Measurements from ENCODE around the gene RNF144A. TPM values are rescaled to one million over a fixed set of nuclear protein-coding genes. Genes with fewer than 3 reads are reported as not detected.

The RNF144A gene
- total RNA-seq, 1 experiment from 2014 or later = 13.0 TPM

- intact Hi-C loops (cut with micrococcal nuclease) = no loop called here
These were observed 26.8 kb downstream of the RNF144A start for GRCh38 chr2:6943971-6944370.

GRCh38 chr2:6944555-6944954, 27.3 kb downstream of the RNF144A start:
- ChIA-PET POLR2A (no interaction called here), RAD21 (ENCODE audit: low non-redundant PET in 1 of 2, low total read pairs in 2 of 2, uncharacterized antibody in 2 of 2, unreplicated experiment in 2 of 2) (no interaction called here), CTCF (no interaction called here)
- Histone ChIP-seq H3K79me2 (ENCODE audit: insufficient read depth, low read length) (no peaks in the 10 kb centered on the region; the same call in 1 of the 2 replicates), H3K9ac (ENCODE audit: low read length) (no peak overlapping the region), H3K27me3 (ENCODE audit: insufficient read depth, low read length) (no peaks in the 10 kb centered on the region), H3K9me3 (ENCODE audit: control insufficient read depth in 1 of 2, insufficient read depth in 1 of 2, low read depth in 1 of 2, low read length in 2 of 2) (no peaks in the 10 kb centered on the region), H4K20me1 (ENCODE audit: insufficient read depth) (no peaks in the 10 kb centered on the region), H3K4me1 (ENCODE audit: control insufficient read depth in 1 of 2, insufficient read depth in 2 of 2, low read length in 2 of 2) (no peaks in the 10 kb centered on the region), H3K4me3 (replicated peaks in 1 of 2; ENCODE audit: low read depth in 1 of 2, low read length in 2 of 2) (no peak overlapping the region), H3K4me2 (ENCODE audit: low read length) (no peak overlapping the region), H3K27ac (ENCODE audit: low read depth, low read length) (no peak overlapping the region), H3K36me3 (ENCODE audit: control insufficient read depth in 1 of 2, insufficient read depth in 2 of 2, low read length in 2 of 2) (no peaks in the 10 kb centered on the region), H3K9me2 (ENCODE audit: insufficient read depth) (no peaks in the 10 kb centered on the region), H2AFZ (ENCODE audit: low read depth, low read length, poor library complexity, severe bottlenecking) (no peak overlapping the region)
- no TSS peak for BruUV-seq (replicated peaks)
- intact Hi-C loops (cut with micrococcal nuclease) = no loop called here
- ATAC-seq = no peak
- no peak for DNase-seq (ENCODE audit: low read depth, low spot score)
- TF ChIP-seq, protein P1, sequence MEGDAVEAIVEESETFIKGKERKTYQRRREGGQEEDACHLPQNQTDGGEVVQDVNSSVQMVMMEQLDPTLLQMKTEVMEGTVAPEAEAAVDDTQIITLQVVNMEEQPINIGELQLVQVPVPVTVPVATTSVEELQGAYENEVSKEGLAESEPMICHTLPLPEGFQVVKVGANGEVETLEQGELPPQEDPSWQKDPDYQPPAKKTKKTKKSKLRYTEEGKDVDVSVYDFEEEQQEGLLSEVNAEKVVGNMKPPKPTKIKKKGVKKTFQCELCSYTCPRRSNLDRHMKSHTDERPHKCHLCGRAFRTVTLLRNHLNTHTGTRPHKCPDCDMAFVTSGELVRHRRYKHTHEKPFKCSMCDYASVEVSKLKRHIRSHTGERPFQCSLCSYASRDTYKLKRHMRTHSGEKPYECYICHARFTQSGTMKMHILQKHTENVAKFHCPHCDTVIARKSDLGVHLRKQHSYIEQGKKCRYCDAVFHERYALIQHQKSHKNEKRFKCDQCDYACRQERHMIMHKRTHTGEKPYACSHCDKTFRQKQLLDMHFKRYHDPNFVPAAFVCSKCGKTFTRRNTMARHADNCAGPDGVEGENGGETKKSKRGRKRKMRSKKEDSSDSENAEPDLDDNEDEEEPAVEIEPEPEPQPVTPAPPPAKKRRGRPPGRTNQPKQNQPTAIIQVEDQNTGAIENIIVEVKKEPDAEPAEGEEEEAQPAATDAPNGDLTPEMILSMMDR (IDR thresholded peaks at IDR 0.05 in 2 of 3, conservative IDR thresholded peaks at IDR 0.05 in 1 of 3; ENCODE audit: borderline replicate concordance in 1 of 3, insufficient read depth in 1 of 3, low read depth in 2 of 3, low read length in 2 of 3) = no peak
- no peak for TF ChIP-seq SIN3A (IDR thresholded peaks at IDR 0.05; ENCODE audit: low read depth)
- no peak for TF ChIP-seq EGR1 (IDR thresholded peaks at IDR 0.05; ENCODE audit: low read depth)
- no peak for TF ChIP-seq ATF3 (IDR thresholded peaks at IDR 0.05)
- TF ChIP-seq POLR2A (IDR thresholded peaks at IDR 0.05; ENCODE audit: borderline replicate concordance, extremely low read depth, insufficient read depth, insufficient read length) = no peak
- TF ChIP-seq ELF1 (IDR thresholded peaks at IDR 0.05; ENCODE audit: borderline replicate concordance, low read depth) = no peak
- TF ChIP-seq EZH2 (IDR thresholded peaks at IDR 0.05) = no peak
- TF ChIP-seq CBX3 (IDR thresholded peaks at IDR 0.05; ENCODE audit: low read depth) = no peak
- TF ChIP-seq POLR2AphosphoS5 (IDR thresholded peaks at IDR 0.05; ENCODE audit: low read depth, low read length) = no peak
- TF ChIP-seq SRF (IDR thresholded peaks at IDR 0.05; ENCODE audit: low read depth) = no peak
- TF ChIP-seq RAD21 (IDR thresholded peaks at IDR 0.05; ENCODE audit: low read depth) = no peak
- TF ChIP-seq EZH2phosphoT487 (IDR thresholded peaks at IDR 0.05; ENCODE audit: borderline replicate concordance) = no peak
- no peak for TF ChIP-seq YY1 (IDR thresholded peaks at IDR 0.05; ENCODE audit: extremely low read depth, insufficient replicate concordance, low read depth, low read length)
- no peak for TF ChIP-seq TCF7L2 (IDR thresholded peaks at IDR 0.05; ENCODE audit: borderline replicate concordance, extremely low read depth, insufficient read depth, insufficient read length)

More at GRCh38 chr2:6943971-6944370, 26.8 kb downstream of the RNF144A start:
- no peak for DNase-seq (ENCODE audit: low read depth, low spot score)
- Histone ChIP-seq H3K27ac (ENCODE audit: low read depth, low read length) (no peak overlapping the region), H3K9me2 (ENCODE audit: insufficient read depth) (no peaks in the 10 kb centered on the region), H3K9me3 (ENCODE audit: control insufficient read depth in 1 of 2, insufficient read depth in 1 of 2, low read depth in 1 of 2, low read length in 2 of 2) (no peaks in the 10 kb centered on the region), H2AFZ (ENCODE audit: low read depth, low read length, poor library complexity, severe bottlenecking) (no peak overlapping the region), H3K4me3 (replicated peaks in 1 of 2; ENCODE audit: low read depth in 1 of 2, low read length in 2 of 2) (no peak overlapping the region), H4K20me1 (ENCODE audit: insufficient read depth) (no peaks in the 10 kb centered on the region), H3K9ac (ENCODE audit: low read length) (no peak overlapping the region), H3K79me2 (ENCODE audit: insufficient read depth, low read length) (no peaks in the 10 kb centered on the region; the same call in 1 of the 2 replicates), H3K4me1 (ENCODE audit: control insufficient read depth in 1 of 2, insufficient read depth in 2 of 2, low read length in 2 of 2) (no peaks in the 10 kb centered on the region), H3K36me3 (ENCODE audit: control insufficient read depth in 1 of 2, insufficient read depth in 2 of 2, low read length in 2 of 2) (no peaks in the 10 kb centered on the region), H3K27me3 (ENCODE audit: insufficient read depth, low read length) (no peaks in the 10 kb centered on the region), H3K4me2 (ENCODE audit: low read length) (no peak overlapping the region)
- TF ChIP-seq CEBPB (IDR thresholded peaks at IDR 0.05; ENCODE audit: low read depth) (no peak), ZBTB33 (IDR thresholded peaks at IDR 0.05; ENCODE audit: extremely low read depth, insufficient replicate concordance, low read length) (no peak), YY1 (IDR thresholded peaks at IDR 0.05; ENCODE audit: extremely low read depth, insufficient replicate concordance, low read depth, low read length) (no peak)
- ChIA-PET RAD21 (ENCODE audit: low non-redundant PET in 1 of 2, low total read pairs in 2 of 2, uncharacterized antibody in 2 of 2, unreplicated experiment in 2 of 2) (no interaction called here), CTCF (no interaction called here), POLR2A (no interaction called here)
- no TSS peak for BruUV-seq (replicated peaks)
- ATAC-seq = no peak

All from HCT116 (cell line).